Measurements from ENCODE around the gene CENPH.
"Not testable (repeated sequence)": the region's sequence is repeated elsewhere in the genome, so short reads cannot be mapped to it uniquely, and the experiment has no call there.

The CENPH gene

GRCh38 chr5:69212022-69212421, 22.6 kb downstream of the CENPH start:
- no peak for DNase-seq (ENCODE audit: low spot score)
- TF ChIP-seq CTCF (IDR thresholded peaks at IDR 0.05; ENCODE audit: extremely low read depth, missing control alignments): no peak

- TF ChIP-seq CTCF (IDR thresholded peaks at IDR 0.05; ENCODE audit: extremely low read depth, missing control alignments): no peak
- DNase-seq (ENCODE audit: low spot score): no peak
Measured at GRCh38 chr5:69213513-69214215, 24.3 kb downstream of the CENPH start.

- no peak for DNase-seq (ENCODE audit: low spot score)
- no peak for TF ChIP-seq CTCF (IDR thresholded peaks at IDR 0.05; ENCODE audit: extremely low read depth, missing control alignments)
Measured at GRCh38 chr5:69217151-69217511, 27.7 kb downstream of the CENPH start.

- DNase-seq (ENCODE audit: low spot score): peak; percentile 96
- no peak for TF ChIP-seq CTCF (IDR thresholded peaks at IDR 0.05; ENCODE audit: extremely low read depth, missing control alignments)
Measured at GRCh38 chr5:69217548-69218526, 28.5 kb downstream of the CENPH start.

GRCh38 chr5:69219939-69220338, 30.6 kb downstream of the CENPH start:
- TF ChIP-seq CTCF (IDR thresholded peaks at IDR 0.05; ENCODE audit: extremely low read depth, missing control alignments): no peak
- DNase-seq (ENCODE audit: low spot score): no peak

GRCh38 chr5:69220371-69220770, 31.0 kb downstream of the CENPH start:
- not testable (repeated sequence) for DNase-seq (ENCODE audit: low spot score)

- not testable (repeated sequence) for DNase-seq (ENCODE audit: low spot score)
Measured at GRCh38 chr5:69220833-69221232, 31.4 kb downstream of the CENPH start.

GRCh38 chr5:69224520-69224919, 35.1 kb downstream of the CENPH start:
- no peak for TF ChIP-seq CTCF (IDR thresholded peaks at IDR 0.05; ENCODE audit: extremely low read depth, missing control alignments)
- no peak for DNase-seq (ENCODE audit: low spot score)

All from GM20000 (cell line).